GM12878 (cell line): ENCODE results near the gene EYS. TPM values are rescaled to one million over a fixed set of nuclear protein-coding genes. Genes with fewer than 3 reads are reported as not detected.

Source experiments
- ATAC-seq: fragments of 200-7000 bp; cut with Tn5 transposase; 3 replicates; pipeline ENCODE4 v1.9.1; 2020; ENCODE audit warnings: mild to moderate bottlenecking, moderate library complexity
- BruUV-seq: library from RNA; stranded (reverse); fragments of 400-500 nt; replicated peaks from 2 replicates; lab custom pipeline; 2021; lab: Mats Ljungman, UMichigan
- CTCF ChIA-PET: fragments of 300-600 bp; sonication (Branson Sonifier 250); formaldehyde crosslinking; extraction: SDS; loops from one replicate; lab custom pipeline; 2021; ENCODE audit warnings: inconsistent platforms; lab: Yijun Ruan, JAX
- POLR2A ChIA-PET: fragments of 350-600 bp; formaldehyde crosslinking; extraction: SDS; loops from one replicate; lab custom pipeline; 2021; ENCODE audit warnings: inconsistent platforms; lab: Charles Lee
- RAD21 ChIA-PET: fragments of 300-600 bp; sonication (Branson Sonifier 250); formaldehyde crosslinking; loops from one replicate; lab custom pipeline; 2023; ENCODE audit warnings: antibody characterized with exemption; ENCODE audit not compliant: unreplicated experiment; lab: Charles Lee
- SMC1A ChIA-PET: fragments of 300-600 bp; sonication (Branson Sonifier 250); formaldehyde crosslinking; loops from one replicate; lab custom pipeline; 2023; ENCODE audit not compliant: unreplicated experiment, uncharacterized antibody; lab: Charles Lee
- DNase-seq: peaks from one replicate; pipeline ENCODE4 v3.0.0-alpha.2; 2011; ENCODE audit warnings: low read depth, low spot score
- FAIRE-seq: peaks from 3 replicates; lab custom pipeline; 2011; peaks lifted over from hg19 to GRCh38; lab: Jason Lieb, UNC
- H2AFZ ChIP-seq: 2 replicates; pipeline ENCODE4 v1.6.0; 2011; ENCODE audit warnings: low read depth, low read length, control low read depth; ENCODE audit not compliant: control insufficient read depth
- H3K27ac ChIP-seq: 2 replicates; pipeline ENCODE4 v1.5.1; 2011; ENCODE audit warnings: control low read depth; ENCODE audit not compliant: control insufficient read depth, insufficient read depth
- H3K27me3 ChIP-seq, 2 experiments: replicated peaks in 1 of 2; 2 replicates each; pipeline versions ENCODE4 v1.6.0 to v1.6.1; 2011; ENCODE audit warnings: low read length in 1 of 2; ENCODE audit not compliant: control insufficient read depth in 2 of 2, insufficient read depth in 2 of 2
- H3K36me3 ChIP-seq, 2 experiments: 2 replicates each; pipeline ENCODE4 v1.5.1; 2011; ENCODE audit warnings: low read length in 1 of 2; ENCODE audit not compliant: control insufficient read depth in 2 of 2, insufficient read depth in 2 of 2
- H3K4me1 ChIP-seq: 2 replicates; pipeline ENCODE4 v1.6.1; 2011; ENCODE audit warnings: mild to moderate bottlenecking, low read length, moderate library complexity, mixed read lengths; ENCODE audit not compliant: control insufficient read depth, insufficient read depth
- H3K4me2 ChIP-seq: 2 replicates; pipeline ENCODE4 v1.6.0; 2011; ENCODE audit warnings: control low read depth; ENCODE audit not compliant: control insufficient read depth, insufficient read depth
- H3K4me3 ChIP-seq: fragments of 200-600 bp; sonication (generic); 2 replicates; pipeline ENCODE4 v1.5.1; 2016
- H3K79me2 ChIP-seq: 2 replicates; pipeline ENCODE4 v1.6.0; 2011; ENCODE audit warnings: low read length; ENCODE audit not compliant: control insufficient read depth, insufficient read depth
- H3K9ac ChIP-seq: 2 replicates; pipeline ENCODE4 v1.8.0; 2011; ENCODE audit warnings: low read length, control low read depth, mixed read lengths; ENCODE audit not compliant: control insufficient read depth, insufficient read depth
- H3K9me3 ChIP-seq: replicated peaks from 3 replicates; pipeline ENCODE4 v1.5.1; 2011; ENCODE audit warnings: mild to moderate bottlenecking, low read length; ENCODE audit not compliant: control insufficient read depth, insufficient read depth
- H4K20me1 ChIP-seq: 2 replicates; pipeline ENCODE4 v1.6.0; 2011; ENCODE audit not compliant: control insufficient read depth, insufficient read depth
- CREM ChIP-seq: IDR thresholded peaks from 2 replicates; pipeline ENCODE4 v1.6.1; 2014; ENCODE audit warnings: antibody characterized with exemption, low read depth
- DPF2 ChIP-seq: fragments of 450-650 bp; IDR thresholded peaks from 2 replicates; pipeline ENCODE4 v1.6.1; 2017; ENCODE audit warnings: mild to moderate bottlenecking
- EGR1 ChIP-seq, 2 experiments: IDR thresholded peaks; 1 replicate in 1 of 2; 2 replicates in 1 of 2; pipeline ENCODE4 v1.6.1; 2011 to 2012; ENCODE audit warnings: low read depth in 2 of 2, low read length in 2 of 2, borderline replicate concordance in 1 of 2, mild to moderate bottlenecking in 1 of 2, moderate library complexity in 1 of 2
- GATAD2B ChIP-seq: fragments of 450-650 bp; conservative IDR thresholded peaks from 2 replicates; pipeline ENCODE4 v1.6.1; 2017; ENCODE audit warnings: low read depth, mild to moderate bottlenecking, moderate library complexity
- NFIC ChIP-seq: IDR thresholded peaks from 2 replicates; pipeline ENCODE4 v1.6.1; 2012; ENCODE audit warnings: low read depth, mild to moderate bottlenecking, inconsistent platforms, low read length, moderate library complexity
- RAD21 ChIP-seq: IDR thresholded peaks from 2 replicates; pipeline ENCODE4 v1.6.1; 2011; ENCODE audit warnings: mild to moderate bottlenecking, low read depth, low read length, moderate library complexity; ENCODE audit not compliant: insufficient read depth
- RAD51 ChIP-seq: fragments of 450-650 bp; IDR thresholded peaks from 2 replicates; pipeline ENCODE4 v1.6.1; 2016; ENCODE audit warnings: moderate library complexity, mild to moderate bottlenecking, inconsistent platforms
- SMAD1 ChIP-seq: fragments of 450-650 bp; IDR thresholded peaks from 2 replicates; pipeline ENCODE4 v1.6.1; 2018; ENCODE audit warnings: mild to moderate bottlenecking, low read depth; ENCODE audit not compliant: partially characterized antibody
- ZNF24 ChIP-seq: fragments of 450-650 bp; IDR thresholded peaks from 2 replicates; pipeline ENCODE4 v1.6.1; 2017; ENCODE audit warnings: antibody characterized with exemption, mild to moderate bottlenecking
- WGBS: methylation state at CpG from one replicate; pipeline ENCODE4 v1.1.6; 2016; ENCODE audit warnings: low lambda C conversion rate; ENCODE audit not compliant: insufficient replicate concordance, insufficient coverage; ENCODE audit errors: missing lambda C conversion rate; 5-methylcytosine and 5-hydroxymethylcytosine counted together
- in situ Hi-C: fragments of 300-500 bp; cut with MboI; formaldehyde crosslinking; loops from 9 replicates; pipeline ENCODE4 v1.14.3; 2018; ENCODE audit warnings: mixed read lengths
- intact Hi-C: fragments of 100-400 bp; cut with micrococcal nuclease; formaldehyde crosslinking; loops from one replicate; pipeline ENCODE4 v1.14.2; 2022; ENCODE audit not compliant: unreplicated experiment
- polyA plus RNA-seq, 11 experiments: library from polyadenylated mRNA; depleted of rRNA in 4 of 11; unstranded in 6 of 11; stranded (reverse) in 5 of 11; fragments of >200 nt; fragmentation: Nextera tagmentation in 4 of 11; fragmentation: Illumina TruSeq in 1 of 11; extraction: Ambion mirVana in 4 of 11; extraction: Trizol in 1 of 11; gene quantifications; 1 replicate in 1 of 11; 2 replicates in 10 of 11; pipeline versions ENCODE4 v1.2.1 to v1.2.3, GENCODE V29; 2011 to 2016; ENCODE audit warnings: inconsistent platforms in 2 of 11, missing spikeins in 2 of 11, low read depth in 1 of 11
- total RNA-seq, 4 experiments: library from RNA; depleted of rRNA in 3 of 4; stranded (reverse); fragments of >200 nt in 3 of 4; fragmentation: Illumina TruSeq in 1 of 4; extraction: Trizol in 1 of 4; gene quantifications; 2 replicates each; pipeline versions ENCODE4 v1.2.1 to v1.2.3, GENCODE V29; 2013 to 2021

The EYS gene
- total and polyA plus RNA-seq, 10 of the 15 experiments (the other 5 are each of a cell fraction or from before 2014, with no cell fraction given) = under 0.01 to 0.14 (median 0.02) TPM; not detected in 1

DNA sequence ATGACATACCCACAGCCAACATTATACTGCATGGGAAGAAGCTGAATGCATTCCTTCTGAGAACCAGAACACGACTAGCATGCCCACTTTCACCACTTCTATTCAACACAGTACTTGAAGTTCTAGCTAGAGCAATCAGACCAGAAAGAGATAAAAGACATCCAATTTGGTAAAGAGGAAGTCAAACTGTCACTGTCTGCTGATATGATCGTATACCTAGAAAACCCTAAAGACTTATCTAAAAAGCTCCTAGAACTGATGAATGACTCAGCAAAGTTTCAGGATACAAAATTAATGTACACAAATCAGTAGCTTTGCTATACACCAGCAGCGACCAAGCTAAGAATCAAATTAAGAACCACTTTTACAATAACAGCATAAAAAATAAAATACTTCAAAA is 60.5 kb downstream of the EYS start (continued):
- TF ChIP-seq EGR1 (IDR thresholded peaks at IDR 0.05; ENCODE audit: borderline replicate concordance in 1 of 2, low read depth in 2 of 2, low read length in 2 of 2) (no peak), CREM (no peak)

DNA sequence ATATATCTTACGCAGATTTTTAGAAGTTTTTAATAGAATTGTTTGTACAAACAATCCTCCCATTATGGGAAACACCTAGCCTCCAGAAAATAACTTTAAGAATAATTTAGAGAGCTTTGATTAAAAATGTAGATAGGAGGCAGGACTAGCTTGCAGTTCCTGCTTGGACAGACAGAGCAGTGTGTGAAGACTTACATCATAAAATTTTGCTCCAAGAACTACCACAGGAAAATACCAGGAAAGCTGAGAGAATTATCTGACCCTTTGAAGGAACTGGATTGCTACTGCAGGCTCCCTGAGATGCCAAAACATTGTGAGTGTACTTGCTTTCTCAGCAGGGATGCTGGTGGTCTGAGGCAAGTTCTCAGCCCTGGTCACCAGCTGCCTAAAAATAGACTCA is 64.2 kb downstream of the EYS start:
- ChIA-PET RAD21 (no interaction called here), CTCF (interaction anchor here (0.6 kb wide), 1 partner anchor 39 kb away, joined by 3 read pairs; no protein-coding TSS in a partner anchor), POLR2A (no interaction called here), SMC1A (interaction anchor here (1.0 kb wide), 1 partner anchor 854 kb away, joined by 3 read pairs; no protein-coding TSS in a partner anchor)
- 0% methylated on average over 1 of the region's 1 CpG for WGBS
- intact Hi-C loops = no loop called here
- no peak overlapping the region for H3K4me3 ChIP-seq
- BruUV-seq = no TSS peak
- ATAC-seq (no peak), DNase-seq (no peak), FAIRE-seq (no peak)
- no peaks in the 10 kb centered on the region for H3K79me2 ChIP-seq
- H4K20me1 ChIP-seq = no peaks in the 10 kb centered on the region
- H3K4me2 ChIP-seq = no peak overlapping the region
- H3K27ac ChIP-seq = no peak overlapping the region
- H3K4me1 ChIP-seq = no peaks in the 10 kb centered on the region
- in situ Hi-C loops = no loop called here
- H3K27me3 ChIP-seq = no peaks in the 10 kb centered on the region
- TF ChIP-seq NFIC (no peak), RAD51 (no peak), SMAD1 (no peak), GATAD2B (no peak), DPF2 (no peak), ZNF24 (no peak), RAD21 (no peak)
- no peaks in the 10 kb centered on the region for H3K36me3 ChIP-seq
- no peak overlapping the region for H2AFZ ChIP-seq
- H3K9me3 ChIP-seq = no peaks in the 10 kb centered on the region
- no peak overlapping the region for H3K9ac ChIP-seq
